Astrocyte of the cerebellum (primary cell): ENCODE measurements around the gene OVCH2.

Experiments
- DNase-seq: peaks from one replicate; pipeline ENCODE4 v3.0.0-alpha.2; 2011; ENCODE audit warnings: low read depth
- H3K4me3 ChIP-seq: 2 replicates; pipeline ENCODE4 v1.5.1; 2011; ENCODE audit warnings: mild to moderate bottlenecking, low read depth, low read length, moderate library complexity
- CTCF ChIP-seq: IDR thresholded peaks from 2 replicates; pipeline ENCODE4 v1.5.1; 2012; ENCODE audit warnings: low read length, low read depth, moderate library complexity, mild to moderate bottlenecking; ENCODE audit errors: missing control alignments
- in situ Hi-C: cut with HindIII; loops from 2 replicates; pipeline ENCODE4 v1.10.0; 2017; ENCODE audit warnings: low sequenced_read_pairs

The OVCH2 gene

GRCh38 chr11:7655253-7656217 lies 50.7 kb downstream of the OVCH2 start:
- TF ChIP-seq CTCF = no peak
- in situ Hi-C loops = loop anchor here (25.0 kb wide), 1 partner anchor 93 kb away; no protein-coding TSS in a partner anchor

GRCh38 chr11:7654195-7654705 lies 52.0 kb downstream of the OVCH2 start:
- TF ChIP-seq CTCF = no peak

More at GRCh38 chr11:7655253-7656217, 50.7 kb downstream of the OVCH2 start:
- DNase-seq = no peak
- no peak overlapping the region for H3K4me3 ChIP-seq

GRCh38 chr11:7651700-7652099 lies 54.6 kb downstream of the OVCH2 start:
- H3K4me3 ChIP-seq = no peak overlapping the region
- in situ Hi-C loops = loop anchor here (25.0 kb wide), 1 partner anchor 89 kb away; no protein-coding TSS in a partner anchor
- no peak for DNase-seq
- no peak for TF ChIP-seq CTCF

More at GRCh38 chr11:7654195-7654705, 52.0 kb downstream of the OVCH2 start:
- DNase-seq = no peak
- H3K4me3 ChIP-seq = no peak overlapping the region
- in situ Hi-C loops = loop anchor here (25.0 kb wide), 1 partner anchor 92 kb away; no protein-coding TSS in a partner anchor

GRCh38 chr11:7651140-7651551 lies 55.1 kb downstream of the OVCH2 start:
- no peak overlapping the region for H3K4me3 ChIP-seq
- DNase-seq = no peak
- no peak for TF ChIP-seq CTCF
- in situ Hi-C loops = loop anchor here (25.0 kb wide), 1 partner anchor 89 kb away; no protein-coding TSS in a partner anchor

- no peak for TF ChIP-seq CTCF
- no peak for DNase-seq
- no peak overlapping the region for H3K4me3 ChIP-seq
- in situ Hi-C loops = no loop called here
Observed at GRCh38 chr11:7648264-7648663, 58.0 kb downstream of the OVCH2 start.

- DNase-seq = no peak
Observed at GRCh38 chr11:7646866-7647265, 59.4 kb downstream of the OVCH2 start.

More at GRCh38 chr11:7646866-7647265, 59.4 kb downstream of the OVCH2 start:
- no peak for TF ChIP-seq CTCF
- in situ Hi-C loops = no loop called here
- no peak overlapping the region for H3K4me3 ChIP-seq
